ENCODE data around the gene EIF4A3.
"Not testable (repeated sequence)": the region's sequence is repeated elsewhere in the genome, so short reads cannot be mapped to it uniquely, and the experiment has no call there.

The EIF4A3 gene

DNA sequence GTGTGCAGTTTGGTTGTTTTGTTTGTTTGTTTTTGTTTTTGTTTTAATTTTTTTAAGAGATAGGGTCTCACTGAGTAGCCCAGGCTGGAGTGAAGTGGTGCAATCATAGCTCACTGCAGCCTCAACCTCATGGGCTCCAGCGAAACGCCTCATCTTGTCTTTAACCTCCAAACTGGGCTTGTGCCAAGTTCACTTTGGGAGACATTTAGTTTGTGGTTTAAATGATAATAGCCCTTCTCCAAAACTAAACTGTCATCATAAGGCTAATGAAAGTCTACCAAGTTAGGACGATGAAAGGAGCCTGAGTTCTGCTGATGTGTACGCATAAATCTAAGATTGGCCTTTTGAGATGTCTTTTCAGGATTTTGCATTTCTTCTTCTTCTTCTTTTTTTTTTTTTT, 16.4 kb upstream of the EIF4A3 start:
- TF ChIP-seq, protein P1, sequence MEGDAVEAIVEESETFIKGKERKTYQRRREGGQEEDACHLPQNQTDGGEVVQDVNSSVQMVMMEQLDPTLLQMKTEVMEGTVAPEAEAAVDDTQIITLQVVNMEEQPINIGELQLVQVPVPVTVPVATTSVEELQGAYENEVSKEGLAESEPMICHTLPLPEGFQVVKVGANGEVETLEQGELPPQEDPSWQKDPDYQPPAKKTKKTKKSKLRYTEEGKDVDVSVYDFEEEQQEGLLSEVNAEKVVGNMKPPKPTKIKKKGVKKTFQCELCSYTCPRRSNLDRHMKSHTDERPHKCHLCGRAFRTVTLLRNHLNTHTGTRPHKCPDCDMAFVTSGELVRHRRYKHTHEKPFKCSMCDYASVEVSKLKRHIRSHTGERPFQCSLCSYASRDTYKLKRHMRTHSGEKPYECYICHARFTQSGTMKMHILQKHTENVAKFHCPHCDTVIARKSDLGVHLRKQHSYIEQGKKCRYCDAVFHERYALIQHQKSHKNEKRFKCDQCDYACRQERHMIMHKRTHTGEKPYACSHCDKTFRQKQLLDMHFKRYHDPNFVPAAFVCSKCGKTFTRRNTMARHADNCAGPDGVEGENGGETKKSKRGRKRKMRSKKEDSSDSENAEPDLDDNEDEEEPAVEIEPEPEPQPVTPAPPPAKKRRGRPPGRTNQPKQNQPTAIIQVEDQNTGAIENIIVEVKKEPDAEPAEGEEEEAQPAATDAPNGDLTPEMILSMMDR (IDR thresholded peaks at IDR 0.05; ENCODE audit: insufficient read depth, low read depth, low read length, missing control alignments): no peak
- no peak for DNase-seq (ENCODE audit: low read depth)

DNA sequence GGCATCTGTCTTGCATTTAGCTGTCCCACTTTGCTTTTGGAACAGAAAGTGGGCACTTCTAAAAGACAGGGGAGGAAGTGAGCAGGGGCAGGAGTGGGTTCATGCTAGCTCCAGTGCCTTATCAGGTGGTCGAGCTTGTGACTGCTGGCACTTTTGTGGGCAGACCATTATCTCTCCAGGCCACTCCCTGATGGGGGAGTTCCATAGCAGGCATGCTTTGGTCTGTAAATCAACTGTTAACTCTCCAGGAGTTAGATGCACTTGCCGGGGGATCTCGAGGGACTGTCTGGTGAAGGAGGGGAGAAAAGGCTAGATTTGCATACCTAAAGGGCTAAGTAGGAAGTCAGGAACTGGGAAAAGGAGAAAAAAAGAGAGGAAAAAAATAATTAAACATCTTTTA, 13.6 kb upstream of the EIF4A3 start:
- DNase-seq (ENCODE audit: low read depth): no peak
- TF ChIP-seq, protein P1 (IDR thresholded peaks at IDR 0.05; ENCODE audit: insufficient read depth, low read depth, low read length, missing control alignments): no peak
- H3K4me3 ChIP-seq (ENCODE audit: low read depth, low read length): no peak overlapping the region

More for the DNA sequence above, 16.4 kb upstream of the EIF4A3 start:
- H3K4me3 ChIP-seq (ENCODE audit: low read depth, low read length): no peak overlapping the region

DNA sequence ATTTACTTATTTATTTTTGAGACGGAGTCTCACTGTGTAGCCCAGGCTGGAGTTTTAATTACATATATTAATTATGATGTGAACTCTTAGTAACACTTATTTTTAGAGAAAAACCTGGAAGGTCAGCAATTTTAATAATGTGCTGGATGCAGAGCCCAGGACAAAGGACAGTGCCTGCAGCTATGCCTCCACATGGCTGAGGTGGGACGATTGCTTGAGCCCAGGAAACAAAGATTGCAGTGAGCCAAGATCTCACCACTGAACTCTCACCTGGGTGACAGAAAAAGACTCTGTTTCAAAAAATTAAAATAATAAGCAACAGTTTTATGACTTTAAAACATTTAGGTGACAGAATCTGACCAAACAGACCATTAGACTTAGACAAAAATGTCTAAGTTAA, 11.9 kb upstream of the EIF4A3 start:
- no peak overlapping the region for H3K4me3 ChIP-seq (ENCODE audit: low read depth, low read length)
- no peak for DNase-seq (ENCODE audit: low read depth)
- TF ChIP-seq, protein P1 (IDR thresholded peaks at IDR 0.05; ENCODE audit: insufficient read depth, low read depth, low read length, missing control alignments): no peak

DNA sequence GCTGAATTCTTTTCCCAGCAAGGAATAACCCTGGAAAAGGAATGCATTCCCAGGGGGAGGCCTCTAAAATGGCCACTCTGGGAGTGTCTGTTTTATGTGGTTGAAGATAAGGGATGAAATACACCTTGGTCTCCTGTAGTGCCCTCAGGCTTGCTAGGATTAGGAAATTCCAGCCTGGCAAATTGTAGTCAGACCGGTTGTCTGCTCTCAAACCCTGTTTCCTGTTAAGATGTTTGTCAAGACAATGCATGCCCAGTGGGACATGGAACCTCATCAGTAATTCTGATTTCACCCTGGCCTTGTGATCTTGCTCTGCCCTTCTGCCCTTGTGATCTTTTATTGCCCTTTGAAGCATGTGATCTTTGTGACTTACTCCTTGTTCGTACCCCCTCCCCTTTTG, 8.7 kb upstream of the EIF4A3 start:
- H3K4me3 ChIP-seq (ENCODE audit: low read depth, low read length); DNase-seq (ENCODE audit: low read depth): not testable (repeated sequence)

DNA sequence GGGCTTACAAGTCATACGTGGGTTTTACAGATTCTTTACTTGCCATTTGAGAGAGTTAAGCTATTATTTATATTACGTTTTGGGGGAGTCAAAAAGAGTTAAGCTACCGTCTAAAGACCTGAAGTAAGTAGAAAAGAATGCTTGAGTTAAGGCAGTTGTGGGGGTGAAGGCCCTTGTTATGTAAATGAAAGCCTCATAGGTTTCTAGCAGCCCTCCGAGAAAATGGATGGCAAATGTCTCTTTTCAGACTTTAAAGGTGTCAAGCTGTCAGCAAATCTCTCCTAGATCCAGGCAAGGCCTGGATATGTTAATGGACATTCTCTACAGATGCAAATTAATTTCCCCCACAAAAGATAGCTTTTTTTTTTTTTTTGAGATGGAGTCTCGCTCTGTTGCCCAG, 7.2 kb upstream of the EIF4A3 start:
- H3K4me3 ChIP-seq (ENCODE audit: low read depth, low read length): no peak overlapping the region
- TF ChIP-seq, protein P1 (IDR thresholded peaks at IDR 0.05; ENCODE audit: insufficient read depth, low read depth, low read length, missing control alignments): no peak
- DNase-seq (ENCODE audit: low read depth): no peak

DNA sequence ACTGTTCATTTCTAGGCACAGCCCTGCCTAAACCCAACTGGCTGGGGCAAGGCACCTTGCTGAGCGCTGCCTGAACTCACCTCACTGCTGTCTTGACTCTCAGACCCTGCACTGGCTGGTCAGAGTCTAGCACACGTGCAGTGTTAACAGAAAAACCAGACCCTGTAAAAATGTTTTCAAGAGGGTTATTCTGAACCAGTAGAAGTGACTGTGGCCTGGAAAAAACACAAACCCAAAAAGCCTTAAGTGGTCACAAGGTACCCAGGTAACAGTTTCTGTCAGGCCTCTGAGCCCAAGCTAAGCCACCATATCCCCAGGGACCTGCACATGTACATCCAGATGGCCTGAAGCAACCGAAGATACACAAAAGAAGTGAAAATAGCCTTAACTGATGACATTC, 6.1 kb upstream of the EIF4A3 start:
- no peak overlapping the region for H3K4me3 ChIP-seq (ENCODE audit: low read depth, low read length)
- TF ChIP-seq, protein P1 (IDR thresholded peaks at IDR 0.05; ENCODE audit: insufficient read depth, low read depth, low read length, missing control alignments): no peak
- peak; percentile 86 for DNase-seq (ENCODE audit: low read depth)

DNA sequence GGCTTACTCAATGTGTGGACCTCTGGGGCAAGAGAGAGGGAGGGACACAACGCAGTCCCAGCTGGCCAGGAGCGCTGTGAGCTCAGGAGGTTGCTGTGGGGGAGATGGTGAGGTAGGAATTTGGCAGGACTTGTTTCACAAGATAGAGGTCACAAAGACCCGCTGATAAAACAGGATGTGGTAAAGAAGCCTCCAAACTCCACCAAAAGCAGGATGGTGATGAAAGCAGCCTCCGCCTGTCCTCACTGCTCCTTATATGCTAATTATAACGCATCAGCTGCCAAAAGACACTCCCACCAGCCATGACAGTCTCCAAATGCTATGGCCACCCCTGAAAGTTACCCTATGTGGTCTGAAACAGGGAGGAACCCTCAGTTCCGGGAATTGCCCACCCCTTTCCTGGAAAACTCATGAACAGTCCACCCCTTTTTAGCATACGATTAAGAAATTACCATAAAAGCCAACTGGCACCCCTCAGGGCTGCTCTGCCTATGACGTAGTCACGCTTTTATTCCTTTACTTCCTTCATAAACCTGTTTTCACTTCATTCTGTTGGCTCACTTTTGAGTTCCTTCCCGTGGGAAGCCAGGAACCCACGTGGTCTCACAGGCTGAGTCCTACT, 5.3 kb upstream of the EIF4A3 start:
- TF ChIP-seq, protein P1 (IDR thresholded peaks at IDR 0.05; ENCODE audit: insufficient read depth, low read depth, low read length, missing control alignments): no peak
- DNase-seq (ENCODE audit: low read depth): no peak
- H3K4me3 ChIP-seq (ENCODE audit: low read depth, low read length): no peak overlapping the region
